SK-N-SH (cell line): ENCODE measurements around the gene SH3PXD2A. TPM values are rescaled to one million over a fixed set of nuclear protein-coding genes. Genes with fewer than 3 reads are reported as not detected.
A peak's percentile ranks its signal among the peaks of the same experiment; 100 is the strongest.

ENCODE experiments used
- CTCF ChIA-PET: fragments of 300-600, 350-600 bp; formaldehyde crosslinking; extraction: SDS; loops from one replicate; lab custom pipeline; 2021; lab: Yijun Ruan, JAX
- POLR2A ChIA-PET: fragments of 350-600 bp; sonication (Branson Sonifier 250); formaldehyde crosslinking; extraction: SDS; loops from one replicate; lab custom pipeline; 2020; ENCODE audit warnings: antibody characterized with exemption, inconsistent platforms; lab: Yijun Ruan, JAX
- DNase-seq: peaks from one replicate; pipeline ENCODE4 v3.0.0; 2012
- H2AFZ ChIP-seq: fragments of 200-600 bp; sonication (generic); 2 replicates; pipeline ENCODE4 v1.8.1; 2016; ENCODE audit warnings: antibody characterized with exemption, mild to moderate bottlenecking, low read depth
- H3F3A ChIP-seq: fragments of 200-600 bp; sonication (generic); replicated peaks from 2 replicates; pipeline ENCODE3; 2016; ENCODE audit warnings: antibody characterized with exemption, mild to moderate bottlenecking; ENCODE audit not compliant: insufficient read depth
- H3K27ac ChIP-seq, 2 experiments: fragments of 200-500 bp in 1 of 2; fragments of 200-600 bp in 1 of 2; sonication (Bioruptor generic) in 1 of 2; sonication (generic), shearing (Covaris generic) in 1 of 2; 2 replicates each; pipeline versions ENCODE4 v1.5.1 to v1.6.1; 2014 to 2016; ENCODE audit warnings: low read depth in 2 of 2, inconsistent platforms in 1 of 2, low read length in 1 of 2, mild to moderate bottlenecking in 1 of 2, mixed read lengths in 1 of 2
- H3K27me3 ChIP-seq: fragments of 200-600 bp; sonication (generic), shearing (Covaris generic); 2 replicates; pipeline ENCODE4 v1.6.1; 2016; ENCODE audit warnings: mixed run types; ENCODE audit not compliant: insufficient read depth
- H3K36me3 ChIP-seq, 2 experiments: fragments of 200-500 bp in 1 of 2; fragments of 200-600 bp in 1 of 2; sonication (Bioruptor generic) in 1 of 2; sonication (generic) in 1 of 2; replicated peaks in 1 of 2; 2 replicates each; pipeline versions ENCODE3 to v1.5.1; 2014 to 2016; ENCODE audit warnings: low read length in 1 of 2, mild to moderate bottlenecking in 1 of 2; ENCODE audit not compliant: insufficient read depth in 2 of 2, control insufficient read depth in 1 of 2
- H3K4me1 ChIP-seq, 2 experiments: fragments of 200-500 bp in 1 of 2; fragments of 200-600 bp in 1 of 2; sonication (Bioruptor generic) in 1 of 2; sonication (generic), shearing (Covaris generic) in 1 of 2; 2 replicates each; pipeline versions ENCODE4 v1.5.1 to v1.6.1; 2014 to 2016; ENCODE audit warnings: low read depth in 1 of 2, low read length in 1 of 2, mixed run types in 1 of 2; ENCODE audit not compliant: insufficient read depth in 2 of 2, control insufficient read depth in 1 of 2
- H3K4me2 ChIP-seq: fragments of 200-600 bp; sonication (generic), shearing (Covaris generic); 2 replicates; pipeline ENCODE4 v1.6.1; 2017; ENCODE audit warnings: mixed run types
- H3K4me3 ChIP-seq, 2 experiments: fragments of 200-500 bp in 1 of 2; fragments of 200-600 bp in 1 of 2; sonication (Bioruptor generic) in 1 of 2; sonication (generic), shearing (Covaris generic) in 1 of 2; 2 replicates each; pipeline versions ENCODE4 v1.5.1 to v1.8.1; 2014 to 2016; ENCODE audit warnings: low read depth in 2 of 2, inconsistent platforms in 1 of 2, low read length in 1 of 2, mild to moderate bottlenecking in 1 of 2, mixed read lengths in 1 of 2, moderate library complexity in 1 of 2
- H3K79me2 ChIP-seq: fragments of 200-600 bp; sonication (generic); 2 replicates; pipeline ENCODE4 v1.8.1; 2017; ENCODE audit warnings: mild to moderate bottlenecking; ENCODE audit not compliant: insufficient read depth
- H3K9ac ChIP-seq: fragments of 200-600 bp; sonication (generic); 2 replicates; pipeline ENCODE4 v1.6.1; 2017; ENCODE audit warnings: mixed run types
- H3K9me2 ChIP-seq: fragments of 200-600 bp; sonication (generic); 2 replicates; pipeline ENCODE4 v1.6.1; 2017; ENCODE audit warnings: mixed run types
- H3K9me3 ChIP-seq: fragments of 200-600 bp; sonication (generic); 2 replicates; pipeline ENCODE4 v1.6.1; 2017; ENCODE audit warnings: mixed run types, mild to moderate bottlenecking, moderate library complexity
- H4K20me1 ChIP-seq: fragments of 200-600 bp; sonication (generic); 2 replicates; pipeline ENCODE4 v1.6.1; 2017; ENCODE audit warnings: mild to moderate bottlenecking, mixed run types; ENCODE audit not compliant: insufficient read depth
- CHD2 ChIP-seq: fragments of 150-350 bp; IDR thresholded peaks from 2 replicates; pipeline ENCODE4 v1.6.1; 2018; ENCODE audit warnings: low read length; ENCODE audit not compliant: partially characterized antibody
- ELF1 ChIP-seq: IDR thresholded peaks from 2 replicates; pipeline ENCODE4 v1.4.0; 2012
- EP300 ChIP-seq, 2 experiments: IDR thresholded peaks; 2 replicates each; pipeline versions ENCODE4 v1.4.0 to v1.6.1; 2012; ENCODE audit warnings: borderline replicate concordance in 1 of 2, low read depth in 1 of 2, low read length in 1 of 2
- EZH2phosphoT487 ChIP-seq: fragments of 200-600 bp; sonication (generic); IDR thresholded peaks from 2 replicates; pipeline ENCODE4 v1.6.1; 2017; ENCODE audit warnings: low read depth, mixed run types, mild to moderate bottlenecking, antibody characterized with exemption, moderate library complexity, borderline replicate concordance
- FOSL2 ChIP-seq: IDR thresholded peaks from 2 replicates; pipeline ENCODE4 v1.4.0; 2012; ENCODE audit warnings: low read depth, mild to moderate bottlenecking, moderate library complexity, borderline replicate concordance
- GATA2 ChIP-seq: sonication (generic); formaldehyde crosslinking; IDR thresholded peaks from 2 replicates; pipeline ENCODE4 v1.5.0; 2020; ENCODE audit warnings: mild to moderate bottlenecking, missing genetic modification reagents
- MXI1 ChIP-seq: IDR thresholded peaks from 2 replicates; pipeline ENCODE4 v1.6.1; 2012; ENCODE audit warnings: mild to moderate bottlenecking, low read depth, low read length, improper control_type of control experiment
- NRF1 ChIP-seq: IDR thresholded peaks from 2 replicates; pipeline ENCODE4 v1.6.1; 2012; ENCODE audit warnings: low read depth, mild to moderate bottlenecking, low read length
- RAD21 ChIP-seq: IDR thresholded peaks from 2 replicates; pipeline ENCODE4 v1.6.1; 2012; ENCODE audit warnings: mild to moderate bottlenecking, low read length
- SIN3A ChIP-seq: IDR thresholded peaks from 2 replicates; pipeline ENCODE4 v1.6.1; 2012; ENCODE audit warnings: low read depth, mild to moderate bottlenecking, low read length, moderate library complexity, borderline replicate concordance
- SMC3 ChIP-seq: IDR thresholded peaks from 2 replicates; pipeline ENCODE4 v1.6.1; 2012; ENCODE audit warnings: low read depth, low read length, improper control_type of control experiment
- TCF12 ChIP-seq: IDR thresholded peaks from 2 replicates; pipeline ENCODE4 v1.4.0; 2012
- WGBS: methylation state at CpG from one replicate; pipeline ENCODE4 v1.1.6; 2017; ENCODE audit warnings: low lambda C conversion rate; 5-methylcytosine and 5-hydroxymethylcytosine counted together
- polyA plus RNA-seq, 3 experiments: library from polyadenylated mRNA; depleted of rRNA; stranded (reverse); fragments of >200 nt; gene quantifications; 2 replicates each; pipeline ENCODE4 v1.2.3, GENCODE V29; 2012
- TF ChIP-seq, protein P1 (sequence below): fragments of 150-350 bp; IDR thresholded peaks from 2 replicates; pipeline ENCODE4 v1.6.1; 2016; ENCODE audit warnings: mild to moderate bottlenecking, low read depth, low read length
- TF ChIP-seq, protein P2 (sequence below): IDR thresholded peaks from 2 replicates; pipeline ENCODE4; 2012

SH3PXD2A gene
- polyA plus RNA-seq, 1 of the 3 experiments (the other 2 are of a cell fraction), result 2.5 TPM

DNA sequence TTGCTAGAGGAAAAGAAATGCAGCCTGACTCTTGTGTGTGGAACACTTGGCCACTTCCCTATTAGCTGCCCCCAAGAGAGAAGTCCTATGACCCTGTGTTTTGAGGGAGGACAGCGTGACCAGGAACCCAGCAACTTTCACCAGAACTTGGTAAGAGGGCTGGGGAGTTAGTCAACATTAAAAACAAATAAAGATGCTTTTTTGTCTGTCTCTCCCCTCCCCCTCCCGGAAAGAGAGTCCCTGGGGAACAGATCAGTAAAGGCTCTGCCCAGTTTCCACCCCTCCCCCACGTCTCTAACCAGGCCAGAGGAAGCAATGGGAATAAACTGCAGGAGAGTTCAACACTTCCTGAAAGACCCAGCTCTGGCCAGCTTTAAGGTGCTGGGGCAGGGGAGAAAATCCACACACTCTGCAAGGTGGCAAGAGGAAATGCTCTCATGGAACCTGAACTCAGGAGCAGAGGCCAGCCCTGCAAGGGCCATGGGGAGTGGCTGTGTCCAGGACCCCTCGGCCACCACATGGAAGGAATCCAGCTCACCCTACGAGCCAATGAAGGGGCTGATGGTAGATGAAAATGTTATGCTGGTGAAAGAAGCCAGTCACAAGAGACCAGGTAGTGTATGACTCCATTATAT, 21.5 kb downstream of the SH3PXD2A start:
- H3K4me1 ChIP-seq, result peaks cover 12 to 28% of the 10 kb centered on the region in 2 experiments; a peak in 2 of 4 replicates
- no peak overlapping the region for H3K4me2 ChIP-seq
- no peak for TF ChIP-seq EP300 (IDR thresholded peaks at IDR 0.05; ENCODE audit: borderline replicate concordance in 1 of 2, low read depth in 1 of 2, low read length in 1 of 2)
- 0 out of 2 replicates have a peak, but pooled peaks have one; percentile 11 for TF ChIP-seq ELF1
- H3K27me3 ChIP-seq, result no peaks in the 10 kb centered on the region
- ChIA-PET POLR2A (no interaction called here), CTCF (no interaction called here)
- no peak overlapping the region for H2AFZ ChIP-seq
- no peak overlapping the region for H3K27ac ChIP-seq
- WGBS, result 73% methylated on average over 3 of the region's 5 CpGs
- no peak overlapping the region for H3K4me3 ChIP-seq
- H3K36me3 ChIP-seq, result peaks cover 0 to 3% of the 10 kb centered on the region in 2 experiments
- H3K79me2 ChIP-seq, result peaks cover 22% of the 10 kb centered on the region
- H4K20me1 ChIP-seq, result 0 out of 2 replicates have a peak, but pooled peaks cover 3% of the 10 kb centered on the region
- no peaks in the 10 kb centered on the region for H3K9me2 ChIP-seq
- DNase-seq, result no peak
- H3K9me3 ChIP-seq, result no peaks in the 10 kb centered on the region
- no peak overlapping the region for H3K9ac ChIP-seq
- H3F3A ChIP-seq, result no peaks in the 10 kb centered on the region

DNA sequence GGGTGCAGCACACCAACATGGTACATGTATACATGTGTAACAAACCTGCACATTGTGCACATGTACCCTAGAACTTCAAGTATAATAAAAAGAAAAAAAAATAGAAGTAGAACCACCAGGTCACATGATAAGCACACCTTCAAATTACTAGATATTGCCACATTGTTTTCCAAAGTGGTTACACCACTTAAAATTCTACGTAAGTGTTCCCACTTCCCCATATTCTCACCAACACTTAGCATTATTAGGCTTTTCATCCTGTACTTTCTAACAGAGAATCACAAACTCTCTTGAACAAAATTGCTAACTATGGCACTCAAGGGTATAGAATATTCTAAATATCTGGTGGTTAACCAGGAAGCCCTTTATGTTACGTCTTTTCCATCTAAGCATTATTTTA, 22.6 kb downstream of the SH3PXD2A start:
- Histone ChIP-seq H3K36me3 (peaks cover 0 to 3% of the 10 kb centered on the region in 2 experiments), H3K27ac (no peak overlapping the region), H3K4me1 (peaks cover 10 to 18% of the 10 kb centered on the region in 2 experiments; a peak in 2 of 4 replicates), H3K9me3 (no peaks in the 10 kb centered on the region), H3K9me2 (no peaks in the 10 kb centered on the region), H3K9ac (no peak overlapping the region), H3K4me3 (no peak overlapping the region), H3F3A (no peaks in the 10 kb centered on the region), H2AFZ (no peak overlapping the region), H3K27me3 (no peaks in the 10 kb centered on the region), H3K79me2 (peaks cover 14% of the 10 kb centered on the region), H3K4me2 (no peak overlapping the region), H4K20me1 (no peaks in the 10 kb centered on the region)
- DNase-seq, result no peak
- ChIA-PET POLR2A (no interaction called here), CTCF (no interaction called here)
- TF ChIP-seq SMC3 (no peak), SIN3A (no peak), FOSL2 (no peak), EZH2phosphoT487 (no peak), GATA2 (CRISPR knock-in tag) (no peak), TCF12 (no peak), NRF1 (no peak), ELF1 (no peak), MXI1 (no peak), RAD21 (no peak), CHD2 (no peak)
- TF ChIP-seq, protein P1, sequence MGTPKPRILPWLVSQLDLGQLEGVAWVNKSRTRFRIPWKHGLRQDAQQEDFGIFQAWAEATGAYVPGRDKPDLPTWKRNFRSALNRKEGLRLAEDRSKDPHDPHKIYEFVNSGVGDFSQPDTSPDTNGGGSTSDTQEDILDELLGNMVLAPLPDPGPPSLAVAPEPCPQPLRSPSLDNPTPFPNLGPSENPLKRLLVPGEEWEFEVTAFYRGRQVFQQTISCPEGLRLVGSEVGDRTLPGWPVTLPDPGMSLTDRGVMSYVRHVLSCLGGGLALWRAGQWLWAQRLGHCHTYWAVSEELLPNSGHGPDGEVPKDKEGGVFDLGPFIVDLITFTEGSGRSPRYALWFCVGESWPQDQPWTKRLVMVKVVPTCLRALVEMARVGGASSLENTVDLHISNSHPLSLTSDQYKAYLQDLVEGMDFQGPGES, result no peak
- TF ChIP-seq, protein P2, sequence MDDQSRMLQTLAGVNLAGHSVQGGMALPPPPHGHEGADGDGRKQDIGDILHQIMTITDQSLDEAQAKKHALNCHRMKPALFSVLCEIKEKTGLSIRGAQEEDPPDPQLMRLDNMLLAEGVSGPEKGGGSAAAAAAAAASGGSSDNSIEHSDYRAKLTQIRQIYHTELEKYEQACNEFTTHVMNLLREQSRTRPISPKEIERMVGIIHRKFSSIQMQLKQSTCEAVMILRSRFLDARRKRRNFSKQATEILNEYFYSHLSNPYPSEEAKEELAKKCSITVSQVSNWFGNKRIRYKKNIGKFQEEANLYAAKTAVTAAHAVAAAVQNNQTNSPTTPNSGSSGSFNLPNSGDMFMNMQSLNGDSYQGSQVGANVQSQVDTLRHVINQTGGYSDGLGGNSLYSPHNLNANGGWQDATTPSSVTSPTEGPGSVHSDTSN, result no peak
- 96% methylated on average over 2 of the region's 2 CpGs for WGBS
